Thyroid gland (tissue), 4 donors: ENCODE measurements around the gene KAZN.

Experiments used
- CTCF ChIP-seq, 6 experiments: fragments of 200-600 bp in 3 of 6; fragments of 450-650 bp in 3 of 6; sonication (generic) in 3 of 6; IDR thresholded peaks; one replicate each; pipeline ENCODE4 v1.5.1; 2016 to 2019; ENCODE audit warnings: antibody characterized with exemption in 6 of 6, mild to moderate bottlenecking in 2 of 6, inconsistent platforms in 1 of 6, moderate library complexity in 1 of 6
- POLR2A ChIP-seq, 2 donors: fragments of 450-650 bp; IDR thresholded peaks; one replicate each; pipeline ENCODE4 v1.6.1; 2017; ENCODE audit warnings: antibody characterized with exemption in 2 of 2, mild to moderate bottlenecking in 2 of 2, moderate library complexity in 1 of 2

GRCh38 chr1:14682941-14683621, 84.6 kb downstream of the KAZN start:
- TF ChIP-seq CTCF (IDR thresholded peaks at IDR 0.05) (no peak), POLR2A (IDR thresholded peaks at IDR 0.05) (no peak)
